GM19023 (cell line): ENCODE results near the gene ARTN.

ENCODE experiments used
- ATAC-seq: cut with Tn5 transposase; IDR thresholded peaks from one replicate; pipeline ENCODE4 v1.9.1; 2021; ENCODE audit warnings: mild to moderate bottlenecking, moderate library complexity; ENCODE audit not compliant: unreplicated experiment

The ARTN gene

DNA sequence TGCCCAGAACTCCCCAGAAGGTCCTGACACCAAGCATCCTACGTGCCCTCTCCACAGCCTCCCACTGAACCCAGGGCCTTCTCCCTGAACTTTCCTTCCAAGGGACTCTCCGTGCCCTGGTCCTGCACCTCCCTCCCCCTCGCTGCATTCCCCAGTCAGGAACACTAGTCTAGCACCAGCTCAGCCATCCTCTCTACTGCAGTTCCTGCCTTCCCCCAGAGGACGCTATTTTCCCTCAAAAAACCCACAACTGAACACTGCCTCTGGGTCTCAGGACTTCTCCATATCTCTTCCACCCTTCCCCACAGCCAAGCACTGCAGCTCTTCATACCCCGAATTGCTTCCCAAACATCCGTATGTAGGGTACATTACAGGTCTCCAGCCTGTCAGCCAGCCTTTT lies 12.6 kb upstream of the ARTN start:
- ATAC-seq, result no peak

DNA sequence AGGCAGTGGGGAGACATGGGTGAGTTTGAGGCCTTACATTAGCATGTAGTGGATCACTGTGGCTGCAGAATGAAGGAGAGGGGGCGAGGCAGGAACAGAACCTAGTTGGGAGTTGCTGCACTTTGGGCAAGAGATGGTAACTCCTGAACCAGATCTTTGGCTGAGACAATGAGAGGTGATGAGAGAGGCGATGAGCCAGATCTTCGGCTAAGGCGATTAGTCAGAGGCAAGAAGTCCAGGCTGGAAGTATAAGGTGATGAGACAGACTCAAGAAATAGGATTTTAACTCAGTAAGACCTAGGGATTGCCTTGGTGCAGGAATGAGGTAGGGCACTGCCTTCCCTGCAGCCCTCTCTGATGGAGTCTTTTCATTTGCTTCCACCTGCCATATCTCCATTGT lies 9.1 kb upstream of the ARTN start:
- ATAC-seq, result no peak

GRCh38 chr1:43925846-43926245 lies 7.8 kb upstream of the ARTN start:
- no peak for ATAC-seq

- no peak for ATAC-seq
Observed at GRCh38 chr1:43930168-43930948, 3.2 kb upstream of the ARTN start.

DNA sequence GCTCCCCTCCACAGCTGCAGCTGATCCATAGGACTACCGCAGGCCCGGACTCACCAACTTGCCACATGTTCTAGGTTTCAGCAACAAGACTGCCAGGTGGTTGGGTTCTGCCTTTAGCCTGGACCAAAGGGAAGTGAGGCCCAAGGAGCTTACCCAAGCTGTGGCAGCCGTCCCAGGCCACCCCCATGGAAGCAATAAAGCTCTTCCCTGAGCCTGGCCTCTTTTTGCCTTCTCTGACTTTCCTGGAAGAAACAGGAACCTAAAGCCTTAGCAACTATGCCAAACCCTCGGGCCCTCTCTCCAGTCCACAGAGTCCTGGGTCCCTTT lies 2.7 kb upstream of the ARTN start:
- no peak for ATAC-seq

DNA sequence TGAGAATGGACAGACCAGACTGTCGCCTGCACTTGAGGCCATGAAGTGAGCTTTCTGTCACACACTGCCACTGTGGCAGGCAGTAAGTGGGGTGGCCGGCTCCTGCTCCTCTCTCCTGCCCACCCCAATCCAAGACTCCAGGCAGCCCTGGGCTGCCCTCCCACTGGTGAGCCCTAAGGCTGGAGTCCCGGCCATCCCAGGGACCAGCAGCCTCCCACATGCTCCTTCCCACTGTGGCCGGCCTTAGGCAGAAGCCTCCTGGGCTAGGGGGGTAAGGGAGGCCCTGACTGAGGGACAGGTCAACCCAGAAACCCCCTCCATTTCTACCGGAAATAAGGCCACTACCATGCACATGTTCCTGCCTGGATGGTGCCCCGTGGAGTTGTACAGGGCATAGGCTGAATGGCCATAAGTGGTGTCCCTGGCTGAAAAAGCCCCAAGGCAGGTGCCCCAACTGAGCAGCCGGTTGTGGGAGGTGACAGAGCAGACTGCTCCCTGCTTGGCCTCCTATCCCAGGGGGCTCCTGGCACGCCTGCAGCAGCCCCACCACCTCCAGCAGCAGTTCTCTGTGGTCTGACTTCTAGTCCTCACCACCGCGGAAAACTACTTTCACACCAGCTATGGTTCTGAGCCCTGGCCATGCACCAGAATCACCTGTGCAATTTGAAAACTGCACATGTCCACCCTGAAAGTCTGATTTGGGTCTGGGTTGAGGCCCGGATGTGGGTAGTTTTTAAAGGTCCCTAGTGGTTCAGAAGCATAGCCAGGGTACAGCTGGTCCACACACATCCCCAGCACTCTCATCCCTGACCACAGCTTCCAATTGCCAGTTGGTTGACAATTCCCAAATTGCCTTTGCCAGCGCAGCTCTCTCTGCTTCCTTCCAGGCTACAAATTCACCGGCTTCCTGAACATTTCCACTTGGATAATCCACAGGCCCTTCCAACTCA lies 1.6 kb upstream of the ARTN start:
- ATAC-seq, result no peak

DNA sequence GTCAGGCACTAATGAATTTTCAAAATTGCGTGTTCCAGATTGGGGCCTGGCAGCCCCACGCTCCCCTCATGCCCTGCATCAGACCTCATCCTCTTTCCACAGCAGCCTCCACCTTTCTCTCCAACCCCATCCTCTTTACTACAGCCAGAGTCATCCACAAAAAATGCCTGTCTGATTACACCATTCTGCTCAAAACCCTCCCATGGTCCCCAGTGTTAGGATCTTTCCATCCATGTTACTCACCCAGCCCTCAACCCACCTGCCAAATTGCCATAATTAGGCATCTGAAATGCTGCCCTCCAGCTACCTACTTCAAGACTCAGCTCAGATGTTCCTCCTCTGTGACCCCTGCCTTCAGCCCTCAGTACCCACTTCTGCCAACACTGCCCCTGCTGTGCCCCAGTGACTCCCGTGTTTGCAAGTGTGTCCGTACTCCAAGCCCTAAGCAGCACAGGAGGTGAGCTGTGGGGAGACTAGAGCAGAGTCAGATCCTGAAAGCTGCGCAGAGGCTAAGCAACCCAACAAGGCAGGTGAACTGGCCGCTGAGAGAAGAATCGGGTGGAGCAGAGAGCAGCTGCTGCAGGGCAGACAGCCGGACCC lies 715 bp upstream of the ARTN start:
- ATAC-seq, result no peak

GRCh38 chr1:43934101-43934985 lies 742 bp downstream of the ARTN start:
- ATAC-seq, result no peak

GRCh38 chr1:43934986-43935324 lies 1.4 kb downstream of the ARTN start:
- no peak for ATAC-seq

DNA sequence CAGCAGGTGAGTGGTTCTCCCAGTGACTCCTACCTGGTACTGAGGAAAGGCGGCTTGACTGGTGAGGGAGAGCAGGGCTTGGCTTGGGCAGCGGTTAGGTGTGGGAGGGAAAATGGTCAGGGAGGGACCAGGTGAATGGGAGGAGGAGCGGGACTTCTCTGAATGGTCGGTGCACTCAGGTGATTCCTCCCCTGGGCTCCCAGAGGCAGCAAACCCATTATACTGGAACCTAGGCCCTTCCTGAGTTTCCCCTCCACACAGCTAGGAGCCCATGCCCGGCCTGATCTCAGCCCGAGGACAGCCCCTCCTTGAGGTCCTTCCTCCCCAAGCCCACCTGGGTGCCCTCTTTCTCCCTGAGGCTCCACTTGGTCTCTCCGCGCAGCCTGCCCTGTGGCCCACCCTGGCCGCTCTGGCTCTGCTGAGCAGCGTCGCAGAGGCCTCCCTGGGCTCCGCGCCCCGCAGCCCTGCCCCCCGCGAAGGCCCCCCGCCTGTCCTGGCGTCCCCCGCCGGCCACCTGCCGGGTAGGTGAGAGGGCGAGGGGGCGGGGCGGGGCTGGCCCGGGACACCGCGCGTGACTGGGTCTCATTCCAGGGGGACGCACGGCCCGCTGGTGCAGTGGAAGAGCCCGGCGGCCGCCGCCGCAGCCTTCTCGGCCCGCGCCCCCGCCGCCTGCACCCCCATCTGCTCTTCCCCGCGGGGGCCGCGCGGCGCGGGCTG lies 2.3 kb downstream of the ARTN start:
- ATAC-seq, result no peak

DNA sequence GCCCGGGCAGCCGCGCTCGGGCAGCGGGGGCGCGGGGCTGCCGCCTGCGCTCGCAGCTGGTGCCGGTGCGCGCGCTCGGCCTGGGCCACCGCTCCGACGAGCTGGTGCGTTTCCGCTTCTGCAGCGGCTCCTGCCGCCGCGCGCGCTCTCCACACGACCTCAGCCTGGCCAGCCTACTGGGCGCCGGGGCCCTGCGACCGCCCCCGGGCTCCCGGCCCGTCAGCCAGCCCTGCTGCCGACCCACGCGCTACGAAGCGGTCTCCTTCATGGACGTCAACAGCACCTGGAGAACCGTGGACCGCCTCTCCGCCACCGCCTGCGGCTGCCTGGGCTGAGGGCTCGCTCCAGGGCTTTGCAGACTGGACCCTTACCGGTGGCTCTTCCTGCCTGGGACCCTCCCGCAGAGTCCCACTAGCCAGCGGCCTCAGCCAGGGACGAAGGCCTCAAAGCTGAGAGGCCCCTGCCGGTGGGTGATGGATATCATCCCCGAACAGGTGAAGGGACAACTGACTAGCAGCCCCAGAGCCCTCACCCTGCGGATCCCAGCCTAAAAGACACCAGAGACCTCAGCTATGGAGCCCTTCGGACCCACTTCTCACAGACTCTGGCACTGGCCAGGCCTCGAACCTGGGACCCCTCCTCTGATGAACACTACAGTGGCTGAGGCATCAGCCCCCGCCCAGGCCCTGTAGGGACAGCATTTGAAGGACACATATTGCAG lies 3.0 kb downstream of the ARTN start:
- ATAC-seq, result no peak

- ATAC-seq, result no peak
Observed at GRCh38 chr1:43937179-43937865, 3.7 kb downstream of the ARTN start.

GRCh38 chr1:43938383-43938782 lies 4.8 kb downstream of the ARTN start:
- no peak for ATAC-seq

DNA sequence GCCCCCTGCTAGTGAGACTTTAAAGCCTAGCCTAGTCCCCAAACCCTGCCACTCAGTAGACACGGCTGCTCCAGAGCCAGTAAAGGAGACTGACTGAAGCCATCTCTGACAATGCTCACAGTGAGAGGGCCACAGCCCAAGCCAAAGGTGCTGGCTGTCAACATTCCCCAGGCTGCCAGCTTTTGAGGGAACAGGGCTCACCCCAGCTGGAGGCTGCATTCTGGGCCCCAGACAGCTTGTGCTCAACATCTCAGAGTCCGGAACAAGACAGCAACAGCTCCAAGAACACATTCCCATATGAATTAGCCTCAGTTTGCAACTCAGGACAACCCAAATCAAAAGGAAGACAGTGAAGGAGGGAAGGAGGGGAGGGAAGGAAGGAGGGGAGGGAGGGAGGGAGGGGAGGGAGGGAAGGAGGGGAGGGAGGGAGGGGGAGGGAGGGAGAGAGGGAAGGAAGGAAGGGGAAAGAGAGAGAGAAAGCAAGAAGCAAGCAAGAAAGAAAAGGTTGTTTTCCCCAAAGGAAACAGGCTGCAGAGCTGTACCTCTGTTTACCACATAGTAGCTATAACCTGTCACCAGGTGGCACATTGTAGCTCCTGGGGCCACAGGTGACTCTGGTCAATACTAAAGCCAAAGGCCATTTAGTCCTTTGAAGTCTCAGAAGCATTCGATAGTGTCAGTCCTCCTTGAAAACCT lies 5.4 kb downstream of the ARTN start:
- ATAC-seq, result no peak

- no peak for ATAC-seq
Observed at GRCh38 chr1:43942411-43942810, 8.8 kb downstream of the ARTN start.

GRCh38 chr1:43944860-43945259 lies 11.3 kb downstream of the ARTN start:
- no peak for ATAC-seq

GRCh38 chr1:43945674-43946235 lies 12.2 kb downstream of the ARTN start:
- no peak for ATAC-seq
